SKM-1 (cell line): ENCODE data around the gene AMMECR1L.
A peak's percentile ranks its signal among the peaks of the same experiment; 100 is the strongest.
"Not testable (repeated sequence)": the region's sequence is repeated elsewhere in the genome, so short reads cannot be mapped to it uniquely, and the experiment has no call there.

ENCODE experiments used
- DNase-seq: peaks from one replicate; lab custom pipeline; 2025; ENCODE audit not compliant: unreplicated experiment; lab: John Stamatoyannopoulos, UW

AMMECR1L gene

DNA sequence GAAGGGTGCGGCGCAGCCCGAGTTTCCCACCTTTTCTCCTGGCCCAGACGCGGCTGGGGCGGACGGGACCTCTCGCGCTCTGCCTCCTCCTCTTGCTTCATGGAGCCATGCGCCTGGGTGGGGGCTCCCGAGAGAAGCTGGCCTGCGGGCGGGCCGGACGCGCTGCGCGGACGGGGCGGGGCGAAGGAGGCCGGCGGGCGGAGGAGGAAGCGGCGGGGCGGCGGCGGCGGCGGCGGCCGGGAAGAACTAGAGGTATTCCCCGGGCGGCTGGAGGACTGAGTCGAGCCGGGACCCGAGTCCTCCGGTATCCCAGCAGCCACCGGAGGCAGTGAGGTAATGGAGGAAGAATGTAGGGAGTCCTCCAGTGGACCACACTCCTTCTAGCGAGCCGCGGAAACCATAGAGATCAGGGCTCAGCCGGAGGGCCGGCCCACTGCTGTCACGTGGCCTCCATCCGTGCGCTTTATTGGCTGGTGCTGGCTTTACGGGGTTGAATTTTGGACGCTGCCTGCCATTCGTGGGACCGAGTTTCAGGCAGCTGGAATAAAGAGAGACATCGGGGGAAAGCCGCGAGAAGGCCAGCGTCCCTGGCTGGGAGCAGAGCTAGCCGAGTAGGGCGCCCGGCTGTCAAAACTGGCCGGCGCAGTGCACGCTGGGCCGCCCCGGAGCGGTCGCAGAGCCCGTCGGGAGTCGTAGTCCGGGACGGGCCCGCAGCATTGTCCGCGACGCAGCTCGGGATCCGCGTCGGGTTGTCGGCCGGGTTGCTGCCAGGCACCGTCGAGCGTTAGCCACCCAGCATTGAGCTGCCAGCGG lies at the start of gene AMMECR1L:
TSS of gene AMMECR1L (minus strand) at position 177 of the 813 bp plus-strand sequence. CDS start 11,722 bp downstream, outside the sequence.
- DNase-seq, result peak; percentile 9

DNA sequence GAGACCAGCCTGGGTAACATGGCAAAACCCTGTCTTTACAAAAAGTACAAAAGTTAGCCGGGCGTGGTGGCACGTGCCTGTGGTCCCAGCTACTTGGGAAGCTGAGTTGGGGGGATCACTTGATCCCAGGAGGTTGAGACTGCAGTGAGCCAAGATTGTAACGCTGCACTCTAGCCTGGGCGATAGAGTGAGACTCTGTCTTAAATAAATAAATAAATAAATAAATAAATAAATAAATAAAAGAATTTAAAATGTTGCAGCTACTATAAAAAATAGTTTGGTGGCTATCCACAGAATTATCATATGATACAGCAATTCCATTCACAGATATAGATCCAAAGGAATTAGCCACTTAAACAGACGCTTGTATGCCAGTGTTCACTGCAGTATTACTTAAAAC lies 49.6 kb upstream of the AMMECR1L start:
- no peak for DNase-seq

DNA sequence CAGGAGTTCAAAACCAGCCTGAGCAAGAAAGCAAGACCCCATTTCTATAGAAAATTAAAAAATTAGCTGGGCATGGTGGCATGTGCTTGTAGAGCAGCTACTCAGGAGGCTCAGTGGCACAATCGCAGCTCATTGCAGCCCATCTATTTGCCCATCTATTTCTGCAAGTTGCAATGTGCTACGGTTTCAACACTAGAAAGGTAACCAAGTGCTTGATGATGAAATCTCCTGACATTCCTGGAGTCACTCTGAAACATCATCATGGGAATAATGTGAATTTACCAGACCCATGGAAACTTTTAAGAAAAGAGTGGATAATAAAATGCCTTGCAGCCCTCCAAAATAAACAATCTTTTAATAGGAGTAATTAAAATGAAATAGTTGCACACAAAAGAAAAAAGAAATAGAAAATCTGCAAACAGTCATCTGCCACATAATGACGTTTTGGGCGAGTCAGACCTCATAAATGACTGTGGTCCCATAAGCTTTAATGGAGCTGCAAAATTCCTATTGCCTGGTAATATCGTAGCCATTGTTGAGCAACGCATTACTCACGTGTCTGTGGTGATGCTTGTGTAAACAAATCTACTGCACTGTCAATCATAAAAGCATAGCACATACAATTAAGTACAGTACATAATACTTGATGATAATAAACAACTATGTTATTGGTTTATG lies 46.6 kb upstream of the AMMECR1L start:
- DNase-seq, result no peak

DNA sequence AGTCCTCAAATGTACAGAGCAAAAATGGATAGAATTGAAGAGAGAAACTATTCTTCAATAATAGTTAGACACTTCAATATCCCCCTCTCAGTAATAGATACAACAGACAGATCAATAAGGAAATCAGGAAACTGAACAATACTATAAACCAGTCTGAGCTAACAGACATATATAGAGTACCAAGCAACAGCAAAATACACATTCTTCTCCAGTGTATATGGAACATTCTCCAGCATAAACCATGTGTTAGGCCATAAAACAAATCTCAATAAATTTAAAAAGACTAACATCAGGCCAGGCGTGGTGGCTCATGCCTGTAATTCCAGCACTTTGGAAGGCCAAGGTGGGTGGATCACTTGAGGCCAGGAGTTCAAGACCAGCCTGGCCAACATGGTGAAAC lies 43.7 kb upstream of the AMMECR1L start:
- DNase-seq, result no peak

DNA sequence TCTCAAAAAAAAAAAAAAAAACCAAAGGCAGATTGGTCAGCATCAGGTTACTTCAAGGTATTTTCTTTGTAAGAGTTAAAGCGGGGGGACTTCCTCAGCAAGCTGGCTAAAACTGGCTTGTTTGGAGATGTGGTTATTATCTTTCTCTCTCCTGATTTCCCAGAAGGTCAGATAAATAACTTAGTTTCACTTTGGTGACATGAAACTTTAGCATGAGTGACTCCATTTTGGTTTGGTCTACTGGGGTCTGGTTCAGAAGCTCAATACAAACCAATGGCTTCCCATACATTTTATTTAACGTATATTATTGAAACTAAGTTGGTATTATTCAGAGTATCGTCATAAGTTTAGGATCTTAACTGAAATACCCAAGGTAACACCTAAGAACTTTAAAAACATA lies 41.6 kb upstream of the AMMECR1L start:
- no peak for DNase-seq

DNA sequence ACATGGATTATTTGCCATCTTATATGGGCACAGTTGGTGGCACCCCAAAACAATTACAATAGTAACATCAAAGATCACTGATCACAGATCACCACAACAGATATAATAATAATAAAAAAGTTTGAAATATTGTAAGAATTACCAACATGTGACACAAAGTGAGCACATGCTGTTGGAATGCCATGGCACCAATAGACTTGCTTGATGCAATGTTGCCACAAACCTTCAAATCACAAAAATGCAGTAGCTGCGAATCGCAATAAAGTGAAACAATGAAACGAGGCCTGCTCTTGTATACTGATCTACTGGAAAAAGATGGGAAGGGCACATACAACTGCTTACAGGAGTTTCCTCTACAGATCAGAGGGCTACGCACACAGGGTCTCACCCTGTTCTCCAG lies 32.2 kb upstream of the AMMECR1L start:
- no peak for DNase-seq

DNA sequence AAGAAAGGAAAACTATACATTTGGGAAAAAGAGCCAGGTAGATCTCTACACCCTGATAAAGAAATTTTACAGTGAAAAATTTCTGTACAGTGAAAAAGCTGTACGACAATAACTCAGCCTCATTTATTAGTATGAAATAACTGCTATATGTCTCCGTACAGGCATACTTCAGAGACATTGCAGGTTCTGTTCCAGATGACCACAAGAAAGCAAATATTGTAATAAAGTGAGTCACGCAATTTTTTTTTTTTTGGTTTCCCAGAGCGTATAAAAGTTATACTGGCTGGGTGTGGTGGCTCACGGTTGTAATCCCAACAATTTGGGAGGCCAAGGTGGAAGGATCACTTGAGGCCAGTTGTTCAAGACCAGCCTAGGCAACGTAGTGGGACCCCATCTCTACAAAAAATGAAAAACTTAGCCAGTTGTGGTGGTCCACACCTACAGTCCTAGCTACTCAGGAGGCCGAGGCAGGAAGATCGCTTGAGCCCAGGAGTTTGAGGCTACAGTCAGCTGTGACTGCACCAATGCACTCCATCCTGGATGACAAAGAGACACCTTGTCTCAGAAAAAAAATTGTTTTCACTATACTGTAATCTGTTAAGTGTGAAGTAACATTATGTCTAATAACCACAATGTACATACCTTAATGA lies 28.2 kb upstream of the AMMECR1L start:
- no peak for DNase-seq

DNA sequence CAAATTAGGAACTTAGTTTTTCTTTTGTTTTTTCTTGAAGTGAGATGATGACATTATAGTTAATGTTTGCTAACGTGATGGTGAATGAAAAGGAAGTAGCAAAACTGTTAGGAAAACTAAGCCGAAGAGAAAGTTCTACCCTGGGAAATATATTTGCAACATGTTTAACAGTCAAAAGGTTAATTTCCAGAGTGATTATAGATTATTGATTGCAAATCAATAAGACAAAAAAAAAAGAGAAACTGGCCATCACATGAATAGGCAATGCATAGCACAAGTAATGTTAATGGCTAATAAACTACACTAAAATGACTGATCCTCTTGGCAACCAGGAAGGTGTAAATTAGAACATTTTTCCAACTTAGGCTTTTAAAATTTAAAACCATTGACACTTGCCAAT lies 26.0 kb upstream of the AMMECR1L start:
- no peak for DNase-seq

DNA sequence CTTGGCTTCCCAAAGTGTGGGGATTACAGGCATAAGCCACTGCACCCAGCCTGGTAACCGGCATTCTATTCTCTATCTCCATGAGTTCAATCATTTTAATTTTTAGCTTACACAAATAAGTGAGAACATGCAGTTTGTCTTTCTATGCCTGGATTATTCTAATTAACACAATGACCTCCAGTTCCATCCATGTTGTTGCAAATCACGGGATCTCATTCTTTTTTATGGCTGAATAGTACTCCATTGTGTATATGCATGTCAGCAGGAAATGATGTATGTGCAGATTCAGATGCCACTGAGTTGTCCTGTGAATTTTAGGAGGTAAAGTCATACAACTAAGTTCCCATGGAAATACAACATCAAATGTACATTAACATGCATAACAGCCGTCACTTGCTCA lies 24.7 kb upstream of the AMMECR1L start:
- no peak for DNase-seq

DNA sequence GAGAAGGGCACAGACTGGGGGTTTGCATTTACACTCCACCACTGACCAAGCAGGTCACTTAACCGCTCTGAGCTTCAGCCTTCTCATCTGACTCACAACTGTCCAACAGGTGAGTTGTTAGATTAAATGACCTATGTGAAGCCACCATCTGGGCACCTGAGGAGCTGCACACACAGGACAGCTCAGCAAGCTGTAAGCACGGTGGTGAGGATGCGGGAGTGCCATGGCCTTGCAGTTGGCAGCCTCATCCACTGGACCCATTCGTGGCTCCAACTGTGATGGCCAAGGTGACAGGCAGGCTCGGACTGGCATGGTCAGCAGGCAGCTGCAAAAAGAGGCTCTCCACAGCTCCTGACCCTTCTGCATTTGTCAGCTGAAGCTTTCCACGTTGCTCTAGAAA lies 23.3 kb upstream of the AMMECR1L start:
- DNase-seq, result no peak

DNA sequence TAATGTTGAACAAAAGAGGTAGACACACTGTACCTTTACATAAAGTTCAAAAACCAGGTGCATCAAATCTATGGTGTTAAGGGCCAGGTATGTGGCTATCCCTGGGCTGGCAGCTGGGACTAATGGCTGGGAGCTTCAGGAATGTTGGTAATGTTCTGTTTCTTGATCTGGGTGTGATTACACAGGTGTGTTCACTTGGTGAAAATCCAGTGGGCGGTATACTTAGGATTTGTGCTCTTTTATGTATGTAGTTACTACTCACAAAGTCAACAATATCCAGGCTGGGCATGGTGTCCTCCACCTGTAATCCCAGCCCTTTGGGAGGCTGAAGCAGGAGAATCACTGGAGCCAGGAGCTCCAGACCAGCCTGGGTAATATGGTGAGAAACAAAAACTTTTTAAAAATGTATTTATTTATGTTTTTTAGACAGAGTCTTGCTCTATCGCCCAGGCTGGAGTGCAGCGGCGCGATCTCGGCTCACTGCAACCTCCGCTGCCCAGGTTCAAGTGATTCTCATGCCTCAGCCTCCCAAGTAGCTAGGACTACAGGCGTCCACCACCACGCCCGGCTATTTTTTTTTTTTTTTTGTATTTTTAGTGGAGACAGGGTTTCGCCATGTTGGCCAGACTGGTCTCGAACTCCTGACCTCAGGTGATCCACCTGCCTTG lies 22.1 kb upstream of the AMMECR1L start:
- DNase-seq, result not testable (repeated sequence)

DNA sequence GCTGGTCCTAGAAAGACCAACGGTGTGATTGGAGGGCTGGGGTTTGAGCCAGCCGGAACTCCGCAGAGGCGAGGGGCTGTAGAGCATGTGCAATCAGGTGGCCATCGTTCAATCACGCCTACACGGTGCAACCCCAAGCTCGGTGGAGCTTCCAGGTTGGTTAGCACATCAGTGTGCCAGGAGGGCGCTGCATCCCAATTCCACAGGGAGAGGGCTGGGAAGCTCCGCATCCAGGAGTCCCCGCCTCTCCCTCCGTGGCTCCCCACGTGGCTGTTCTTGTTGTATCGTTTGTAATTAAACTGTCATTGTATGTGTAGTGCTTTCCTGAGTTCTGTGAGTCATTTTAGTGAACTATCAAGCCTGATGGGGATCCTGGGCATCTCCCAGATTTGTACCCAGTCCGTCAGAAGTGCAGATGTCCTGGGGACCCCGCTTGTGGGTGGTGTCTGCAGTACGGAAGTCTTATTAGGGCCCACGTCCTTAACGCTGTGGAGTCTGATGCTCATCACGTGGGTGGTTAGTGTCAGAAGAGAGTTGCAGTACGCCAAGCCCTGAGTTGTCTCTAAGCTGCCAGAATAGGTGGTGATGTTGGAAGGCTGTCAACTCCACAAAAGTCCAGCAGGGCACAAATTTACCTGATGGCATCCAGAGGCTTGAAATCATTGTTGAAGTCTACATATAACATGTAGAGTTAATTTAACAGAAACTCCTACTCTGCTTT lies 20.6 kb upstream of the AMMECR1L start:
- no peak for DNase-seq

DNA sequence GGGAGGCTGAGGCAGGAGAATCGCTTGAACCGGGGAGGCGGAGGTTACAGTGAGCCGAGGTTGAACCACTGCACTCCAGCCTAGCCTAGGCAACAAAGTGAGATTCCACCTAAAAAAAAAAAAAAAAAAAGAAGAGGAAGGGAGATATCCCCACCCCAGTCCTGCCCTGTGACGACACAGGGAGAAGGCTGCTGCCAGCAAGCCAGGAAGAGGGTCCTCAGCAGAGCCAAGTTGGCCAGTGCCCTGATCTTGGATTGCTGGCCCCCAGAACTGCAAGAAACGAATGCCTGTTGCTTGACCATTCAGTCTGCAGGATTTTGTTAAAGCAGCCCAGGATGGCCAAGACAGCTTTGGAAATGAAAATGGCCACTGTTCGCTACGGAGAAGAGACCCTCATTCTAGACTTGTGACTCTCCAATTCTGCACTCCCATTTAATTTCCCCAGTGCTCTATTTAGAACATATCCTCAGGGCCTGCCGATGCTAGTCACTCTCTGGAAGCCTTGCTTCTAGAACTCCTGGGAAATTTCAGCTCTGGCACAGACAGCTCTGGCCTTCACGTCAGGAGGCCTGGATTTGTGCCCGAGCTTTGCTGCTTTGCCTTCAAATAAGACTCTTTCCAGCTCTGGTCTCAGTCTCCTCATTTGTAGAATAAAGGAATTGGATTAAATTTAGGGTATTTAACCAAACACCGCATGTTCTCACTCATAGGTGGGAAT lies 15.7 kb upstream of the AMMECR1L start:
- no peak for DNase-seq

DNA sequence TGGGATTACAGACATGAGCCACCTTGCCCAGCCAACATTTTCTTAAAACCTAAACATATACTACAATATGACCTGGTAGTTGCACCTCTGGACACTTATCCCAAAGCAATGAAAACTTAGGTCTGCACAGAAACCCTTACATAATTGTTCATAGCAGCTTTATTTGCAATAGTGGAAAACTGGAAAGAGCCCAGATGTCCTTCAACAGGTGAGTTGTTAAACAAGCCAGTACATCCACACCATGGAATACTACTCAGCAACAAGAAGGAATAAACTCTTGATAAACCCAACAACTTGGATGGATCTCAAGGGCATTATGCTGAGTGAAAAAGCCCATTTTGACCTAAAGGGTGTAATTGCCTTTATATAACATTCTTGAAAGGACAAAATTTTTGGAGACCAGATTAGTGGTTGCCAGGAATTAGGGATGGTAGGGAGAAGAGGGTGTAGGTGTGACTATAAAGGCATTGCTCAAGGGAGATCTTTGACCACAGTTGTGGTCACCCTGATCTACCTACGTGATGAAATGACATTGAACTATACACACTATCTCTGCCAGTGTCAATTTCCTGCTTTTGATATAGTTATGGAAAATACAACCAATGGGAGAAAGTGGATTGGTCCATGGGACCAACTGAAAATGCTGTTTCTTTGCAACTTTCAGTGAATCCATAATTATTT lies 11.9 kb upstream of the AMMECR1L start:
- no peak for DNase-seq

DNA sequence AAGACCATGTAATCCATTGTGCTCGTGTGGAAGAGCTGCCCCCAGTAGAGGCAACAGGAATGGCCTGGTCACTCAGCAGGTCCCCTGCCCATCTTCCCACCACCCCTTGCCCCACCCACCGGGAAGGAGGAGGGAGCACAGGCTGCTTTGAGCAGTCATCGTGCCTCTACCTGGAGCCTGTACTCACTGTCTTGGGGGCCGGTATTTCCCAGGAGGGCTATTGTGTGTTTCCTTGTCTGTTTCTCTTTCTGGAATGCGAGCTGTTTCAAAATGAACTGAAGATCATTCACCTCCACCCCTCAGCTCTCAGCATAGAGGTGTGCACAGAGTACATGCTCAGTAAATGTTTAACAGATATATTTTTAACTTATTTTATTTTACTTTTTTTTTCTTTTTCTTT lies 7.7 kb upstream of the AMMECR1L start:
- DNase-seq, result no peak

DNA sequence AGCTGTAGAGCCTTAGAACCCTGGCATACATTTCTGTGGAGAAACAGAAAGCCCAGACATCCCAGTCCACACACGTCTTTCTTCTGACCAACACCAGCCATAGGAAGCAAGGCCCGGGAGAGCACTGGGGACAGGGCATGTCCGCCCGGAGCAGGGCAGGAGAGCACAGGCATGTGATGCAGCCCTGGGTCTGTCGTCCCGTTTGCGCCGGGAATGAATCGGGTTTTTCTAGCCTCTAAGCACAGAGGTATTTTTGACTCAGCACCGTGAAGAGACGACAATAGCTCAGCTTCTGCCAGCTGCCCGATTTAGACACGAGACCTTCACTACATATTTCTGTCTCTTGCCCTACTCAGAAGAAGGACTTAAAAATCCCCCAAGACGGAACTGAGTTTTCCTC lies 7.3 kb upstream of the AMMECR1L start:
- DNase-seq, result no peak

DNA sequence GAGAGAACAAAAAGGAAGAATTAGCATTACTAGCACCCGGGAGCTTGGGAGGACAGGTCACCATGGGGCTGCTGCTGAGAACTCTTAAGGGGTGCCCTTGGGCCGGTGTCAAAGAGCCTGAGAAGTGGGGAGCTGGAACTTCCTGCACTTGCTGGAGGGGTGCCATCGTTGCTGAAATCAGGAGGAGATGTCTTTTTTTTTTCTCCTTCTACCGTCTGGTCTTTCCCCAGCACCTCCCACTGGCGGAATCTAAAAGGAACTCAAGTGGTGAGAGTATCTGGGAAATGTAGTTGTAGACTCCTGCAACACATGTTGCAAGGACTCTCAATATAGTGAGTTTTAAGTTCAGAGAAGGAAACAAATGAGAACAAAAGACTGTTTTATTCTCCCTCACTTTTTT lies 6.1 kb upstream of the AMMECR1L start:
- DNase-seq, result no peak

DNA sequence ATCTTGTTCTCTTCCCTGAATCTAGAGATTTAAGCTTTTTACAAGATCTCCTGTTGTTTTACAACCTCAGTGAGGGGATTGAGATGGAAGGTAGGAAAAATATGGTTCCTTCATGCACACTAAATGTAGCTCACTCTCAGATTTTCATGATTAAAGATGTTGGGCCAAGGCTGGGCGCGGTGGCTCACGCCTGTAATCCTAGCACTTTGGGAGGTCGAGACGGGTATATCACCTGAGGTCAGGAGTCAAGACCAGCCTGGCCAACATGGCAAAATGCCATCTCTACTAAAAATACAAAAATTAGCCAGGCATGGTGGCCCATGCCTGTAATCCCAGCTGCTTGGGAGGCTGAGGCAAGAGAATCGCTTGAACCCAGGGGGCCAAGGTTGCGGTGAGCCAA lies 5.0 kb upstream of the AMMECR1L start:
- DNase-seq, result not testable (repeated sequence)

DNA sequence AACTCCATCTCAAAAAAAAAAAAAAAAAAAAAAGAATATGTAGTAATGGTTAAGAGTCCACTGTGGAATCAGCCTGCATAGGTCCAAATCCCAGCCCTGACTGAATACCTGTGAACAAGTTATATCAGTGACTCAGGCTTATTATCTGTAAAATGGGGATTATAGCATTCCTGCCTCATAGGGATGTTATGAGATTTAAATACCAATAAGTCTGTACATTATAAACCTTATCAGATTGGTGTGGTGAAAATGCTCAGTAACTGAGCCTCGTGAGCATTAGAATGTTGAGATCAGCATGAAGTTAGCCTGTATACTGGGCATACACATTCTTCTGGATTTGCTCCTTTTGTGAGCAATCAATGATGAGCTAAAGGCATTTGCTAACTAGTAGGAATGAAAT lies 3.0 kb upstream of the AMMECR1L start:
- DNase-seq, result no peak

DNA sequence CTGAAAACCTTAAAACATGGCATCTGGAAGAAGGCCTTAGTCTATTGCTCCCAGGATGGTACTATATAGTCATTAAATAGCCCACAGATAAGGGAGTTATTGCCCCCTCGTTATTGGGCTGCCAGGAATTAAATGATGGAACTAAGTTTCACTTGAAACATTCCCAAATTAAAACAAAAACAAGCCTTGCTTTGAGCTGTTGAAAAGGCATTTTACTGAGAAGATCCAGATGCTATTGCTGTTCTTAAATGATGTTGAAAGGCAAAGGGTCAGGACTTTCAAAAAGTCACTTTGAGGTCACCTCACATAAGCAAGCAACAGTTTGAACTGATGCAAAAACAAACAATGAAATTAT lies 2.0 kb upstream of the AMMECR1L start:
- DNase-seq, result no peak
